C4-2B (cell line): Measurements from ENCODE around the gene IL10.

Experiments
- CTCF ChIP-seq: fragments of 450-650 bp; conservative IDR thresholded peaks from 2 replicates; pipeline ENCODE4 v1.5.1; 2017; ENCODE audit warnings: mild to moderate bottlenecking
- ZFX ChIP-seq: fragments of 450-650 bp; IDR thresholded peaks from 2 replicates; pipeline ENCODE4 v1.6.1; 2017

DNA sequence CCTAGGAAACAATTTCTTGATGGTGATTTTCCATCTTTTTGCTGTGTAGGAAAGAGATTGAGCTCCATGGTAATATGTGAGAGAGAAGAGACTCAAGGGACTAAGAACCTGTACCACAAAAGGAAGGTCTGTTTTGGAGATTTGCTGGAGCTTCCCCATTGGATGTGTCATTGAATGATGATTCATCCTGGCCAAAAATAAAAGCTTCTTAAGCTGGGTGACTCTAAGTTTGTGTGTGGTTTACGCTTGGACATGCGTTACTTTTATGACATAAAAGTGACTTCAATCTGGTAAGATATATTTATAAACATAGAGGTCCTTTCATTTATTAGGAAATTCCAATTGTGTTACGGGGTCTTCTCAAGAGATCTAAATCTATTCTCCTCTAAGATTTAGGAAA lies 19.2 kb downstream of the IL10 start:
- TF ChIP-seq CTCF: no peak
- no peak for TF ChIP-seq ZFX
